H1 (cell line): ENCODE data around the gene BMF. TPM values are rescaled to one million over a fixed set of nuclear protein-coding genes. Genes with fewer than 3 reads are reported as not detected.

ENCODE experiments used
- CTCF ChIA-PET: fragments of 300-600 bp; sonication (Branson Sonifier 250); formaldehyde crosslinking; loops from one replicate; lab custom pipeline; 2021; ENCODE audit not compliant: partially characterized antibody; lab: Charles Lee
- POLR2A ChIA-PET: fragments of 300-600 bp; sonication (Branson Sonifier 250); formaldehyde crosslinking; loops from one replicate; lab custom pipeline; 2021; ENCODE audit warnings: inconsistent platforms; ENCODE audit not compliant: partially characterized antibody; lab: Charles Lee
- DNase-seq, 2 experiments: peaks; one replicate each; pipeline versions ENCODE4 v3.0.0 to v3.0.0-alpha.2; 2010 to 2022; ENCODE audit warnings: low spot score in 2 of 2, low read depth in 1 of 2, mixed read lengths in 1 of 2
- FAIRE-seq: peaks from 2 replicates; lab custom pipeline; 2011; peaks lifted over from hg19 to GRCh38; lab: Jason Lieb, UNC
- H2AFZ ChIP-seq: 2 replicates; pipeline ENCODE4 v1.8.1; 2012; ENCODE audit warnings: low read length, inconsistent platforms
- H2AK5ac ChIP-seq: 2 replicates; pipeline ENCODE4 v1.6.1; 2013; ENCODE audit warnings: low read depth, low read length
- H2BK120ac ChIP-seq: replicated peaks from 2 replicates; pipeline ENCODE3; 2013; ENCODE audit warnings: low read depth, low read length, inconsistent platforms
- H2BK12ac ChIP-seq: 2 replicates; pipeline ENCODE4 v1.6.1; 2013; ENCODE audit warnings: low read depth, low read length
- H2BK15ac ChIP-seq: 2 replicates; pipeline ENCODE4 v1.6.1; 2013; ENCODE audit warnings: low read length
- H2BK20ac ChIP-seq: 2 replicates; pipeline ENCODE4 v1.6.1; 2013; ENCODE audit warnings: low read length
- H2BK5ac ChIP-seq: 2 replicates; pipeline ENCODE4 v1.6.1; 2013; ENCODE audit warnings: low read depth, low read length
- H3K14ac ChIP-seq: 2 replicates; pipeline ENCODE4 v1.6.1; 2013; ENCODE audit warnings: inconsistent platforms; ENCODE audit not compliant: insufficient read length
- H3K18ac ChIP-seq: 2 replicates; pipeline ENCODE4 v1.6.1; 2013; ENCODE audit warnings: low read length; ENCODE audit errors: extremely low read depth
- H3K23ac ChIP-seq: 2 replicates; pipeline ENCODE4 v1.6.1; 2013; ENCODE audit warnings: inconsistent platforms; ENCODE audit not compliant: insufficient read length
- H3K23me2 ChIP-seq: 2 replicates; pipeline ENCODE4 v1.6.1; 2013; ENCODE audit warnings: low read depth, low read length
- H3K27ac ChIP-seq: 2 replicates; pipeline ENCODE4 v1.6.1; 2011; ENCODE audit warnings: low read depth, low read length, inconsistent platforms
- H3K27me3 ChIP-seq, 4 experiments: replicated peaks in 1 of 4; 1 replicate in 1 of 4; 2 replicates in 3 of 4; pipeline versions ENCODE4 v1.6.1 to v1.8.1; 2011 to 2013; ENCODE audit warnings: low read length in 3 of 4, mild to moderate bottlenecking in 3 of 4, inconsistent platforms in 2 of 4, mixed read lengths in 2 of 4, moderate library complexity in 1 of 4; ENCODE audit not compliant: control insufficient read depth in 3 of 4, insufficient read depth in 3 of 4; ENCODE audit errors: extremely low read depth in 1 of 4
- H3K36me3 ChIP-seq, 4 experiments: 2 replicates each; pipeline versions ENCODE4 v1.6.1 to v1.8.1; 2011 to 2013; ENCODE audit warnings: mild to moderate bottlenecking in 4 of 4, low read length in 3 of 4, moderate library complexity in 2 of 4, control low read depth in 1 of 4, inconsistent platforms in 1 of 4; ENCODE audit not compliant: insufficient read depth in 4 of 4, control insufficient read depth in 2 of 4
- H3K4ac ChIP-seq: replicated peaks from 2 replicates; pipeline ENCODE3; 2013; ENCODE audit warnings: low read length, low read depth, mixed read lengths, inconsistent platforms; ENCODE audit not compliant: insufficient read length
- H3K4me1 ChIP-seq, 4 experiments: replicated peaks in 1 of 4; 1 replicate in 1 of 4; 2 replicates in 3 of 4; pipeline versions ENCODE4 v1.6.1 to v1.8.1; 2011 to 2013; ENCODE audit warnings: low read length in 3 of 4, inconsistent platforms in 2 of 4, mixed read lengths in 1 of 4; ENCODE audit not compliant: insufficient read depth in 4 of 4, control insufficient read depth in 3 of 4
- H3K4me2 ChIP-seq, 2 experiments: 2 replicates each; pipeline versions ENCODE4 v1.6.1 to v1.8.1; 2011 to 2013; ENCODE audit warnings: low read depth in 2 of 2, low read length in 2 of 2, control low read depth in 1 of 2, inconsistent platforms in 1 of 2, mild to moderate bottlenecking in 1 of 2; ENCODE audit not compliant: insufficient read depth in 1 of 2
- H3K4me3 ChIP-seq, 4 experiments: fragments of 200-600, 300-600 bp in 1 of 4; sonication (generic), shearing (Covaris generic), sonication (Bioruptor Twin) in 1 of 4; 2 replicates each; pipeline versions ENCODE4 v1.5.1 to v1.8.1; 2011 to 2016; ENCODE audit warnings: low read length in 4 of 4, low read depth in 3 of 4, control low read depth in 2 of 4, inconsistent platforms in 2 of 4, mild to moderate bottlenecking in 2 of 4, mixed read lengths in 1 of 4, moderate library complexity in 1 of 4; ENCODE audit not compliant: insufficient read depth in 2 of 4; ENCODE audit errors: extremely low read depth in 1 of 4
- H3K56ac ChIP-seq: replicated peaks from 2 replicates; pipeline ENCODE3; 2013; ENCODE audit warnings: low read depth, mild to moderate bottlenecking, mixed read lengths, low read length, inconsistent platforms; ENCODE audit not compliant: insufficient read length
- H3K79me1 ChIP-seq: 2 replicates; pipeline ENCODE4 v1.6.1; 2013; ENCODE audit warnings: low read depth, low read length, control low read depth
- H3K79me2 ChIP-seq, 2 experiments: 2 replicates each; pipeline versions ENCODE4 v1.6.1 to v1.8.1; 2012 to 2013; ENCODE audit warnings: low read length in 2 of 2, mild to moderate bottlenecking in 2 of 2, inconsistent platforms in 1 of 2; ENCODE audit not compliant: insufficient read depth in 2 of 2, control insufficient read depth in 1 of 2
- H3K9ac ChIP-seq, 4 experiments: replicated peaks in 1 of 4; 1 replicate in 1 of 4; 2 replicates in 3 of 4; pipeline versions ENCODE4 v1.6.1 to v1.8.1; 2011 to 2013; ENCODE audit warnings: low read depth in 3 of 4, low read length in 3 of 4, control low read depth in 2 of 4, mild to moderate bottlenecking in 2 of 4, moderate library complexity in 2 of 4, inconsistent platforms in 1 of 4; ENCODE audit errors: extremely low read depth in 1 of 4
- H3K9me3 ChIP-seq, 2 experiments: 2 replicates each; pipeline versions ENCODE4 v1.6.1 to v1.8.1; 2012 to 2013; ENCODE audit warnings: mild to moderate bottlenecking in 2 of 2, moderate library complexity in 2 of 2, control low read depth in 1 of 2, inconsistent platforms in 1 of 2, low read depth in 1 of 2, low read length in 1 of 2, mixed read lengths in 1 of 2; ENCODE audit not compliant: insufficient read depth in 2 of 2
- H4K20me1 ChIP-seq, 2 experiments: replicated peaks in 1 of 2; 2 replicates each; pipeline versions ENCODE3 to v1.8.1; 2011 to 2013; ENCODE audit warnings: inconsistent platforms in 2 of 2, low read length in 2 of 2, mild to moderate bottlenecking in 1 of 2; ENCODE audit not compliant: insufficient read depth in 2 of 2, control insufficient read depth in 1 of 2
- H4K5ac ChIP-seq: 2 replicates; pipeline ENCODE4 v1.6.1; 2013; ENCODE audit warnings: low read length, low read depth, mixed read lengths, inconsistent platforms; ENCODE audit not compliant: insufficient read length
- H4K8ac ChIP-seq: 2 replicates; pipeline ENCODE4 v1.8.0; 2013; ENCODE audit warnings: mild to moderate bottlenecking, moderate library complexity, low read length, inconsistent platforms; ENCODE audit not compliant: insufficient read depth; ENCODE audit errors: extremely low read depth
- H4K91ac ChIP-seq: replicated peaks from 2 replicates; pipeline ENCODE3; 2013; ENCODE audit warnings: low read length, mixed read lengths, inconsistent platforms; ENCODE audit not compliant: insufficient read length
- ASH2L ChIP-seq: fragments of 200-600, 300-600 bp; sonication (generic); IDR thresholded peaks from one replicate; pipeline ENCODE4 v1.7.1; 2017; ENCODE audit warnings: low read length
- CEBPB ChIP-seq: IDR thresholded peaks from 2 replicates; pipeline ENCODE4 v1.6.1; 2012; ENCODE audit warnings: low read depth, low read length
- EZH2 ChIP-seq: fragments of 200-600 bp; sonication (generic); IDR thresholded peaks from 2 replicates; pipeline ENCODE4 v1.7.1; 2012; ENCODE audit warnings: low read depth, mild to moderate bottlenecking, moderate library complexity, low read length, inconsistent platforms; ENCODE audit not compliant: severe bottlenecking
- HDAC2 ChIP-seq, 2 experiments: fragments of 300-600 bp in 1 of 2; sonication (generic) in 1 of 2; IDR thresholded peaks; 2 replicates each; pipeline ENCODE4 v1.6.1; 2011 to 2012; ENCODE audit warnings: low read depth in 2 of 2, low read length in 2 of 2, mild to moderate bottlenecking in 2 of 2, moderate library complexity in 2 of 2, borderline replicate concordance in 1 of 2, inconsistent platforms in 1 of 2
- HDAC6 ChIP-seq: IDR thresholded peaks from one replicate; pipeline ENCODE4 v1.7.1; 2012; ENCODE audit warnings: low read depth, mild to moderate bottlenecking, inconsistent platforms, low read length, moderate library complexity
- POLR2A ChIP-seq, 2 experiments: IDR thresholded peaks; 1 replicate in 1 of 2; 2 replicates in 1 of 2; pipeline ENCODE4 v1.6.1; 2011; ENCODE audit warnings: low read depth in 2 of 2, low read length in 2 of 2, mild to moderate bottlenecking in 2 of 2; ENCODE audit errors: control extremely low read depth in 1 of 2
- RNF2 ChIP-seq: fragments of 200-900, 300-1000 bp; sonication (generic); IDR thresholded peaks from 2 replicates; pipeline ENCODE4 v1.7.1; 2016; ENCODE audit warnings: borderline replicate concordance, low read depth, mild to moderate bottlenecking, antibody characterized with exemption, low read length; ENCODE audit not compliant: poor library complexity, severe bottlenecking; ENCODE audit errors: missing control alignments
- RXRA ChIP-seq: IDR thresholded peaks from 2 replicates; pipeline ENCODE4 v1.6.1; 2011; ENCODE audit warnings: low read depth, mild to moderate bottlenecking, low read length, moderate library complexity; ENCODE audit not compliant: insufficient read depth
- SIRT6 ChIP-seq: IDR thresholded peaks from one replicate; pipeline ENCODE4 v1.7.1; 2012; ENCODE audit warnings: low read length, inconsistent platforms
- SUZ12 ChIP-seq: fragments of 200-600 bp; sonication (generic); IDR thresholded peaks from 2 replicates; pipeline ENCODE4 v1.6.1; 2012; ENCODE audit warnings: mild to moderate bottlenecking, inconsistent platforms, low read length, moderate library complexity, mixed read lengths
- whole genome bisulfite sequencing, 2 experiments: shearing (Covaris generic) in 1 of 2; methylation state at CpG; one replicate each; pipeline versions ENCODE4 v1.1.6 to v1.1.7; 2013 to 2015; ENCODE audit warnings: low lambda C conversion rate in 2 of 2, mixed read lengths in 2 of 2, inconsistent platforms in 1 of 2, low coverage in 1 of 2, missing lambda C conversion rate in 1 of 2; ENCODE audit not compliant: insufficient replicate concordance in 2 of 2, insufficient coverage in 1 of 2, insufficient read length in 1 of 2; ENCODE audit errors: extremely low coverage in 1 of 2, missing lambda C conversion rate in 1 of 2; 5-methylcytosine and 5-hydroxymethylcytosine counted together
- polyA plus RNA-seq, 7 experiments: library from polyadenylated mRNA; depleted of rRNA in 3 of 7; stranded (reverse) in 5 of 7; unstranded in 2 of 7; fragments of >200 nt in 5 of 7; fragments of 200-250 nt in 2 of 7; gene quantifications; 1 replicate in 5 of 7; 2 replicates in 1 of 7; 4 replicates in 1 of 7; pipeline versions ENCODE4 v1.2.1 to v1.2.3, GENCODE V29; 2011 to 2013; ENCODE audit warnings: missing spikeins in 2 of 7, mixed read lengths in 2 of 7
- total RNA-seq: library from RNA; stranded (reverse); fragmentation: NEBNext Ultra II Directional; extraction: Animal tissue kit (Norgen Biotek cat#: 25700); gene quantifications from 2 replicates; pipeline ENCODE4 v1.2.1, GENCODE V29; 2021
- TF ChIP-seq, protein P1 (sequence below): IDR thresholded peaks from 2 replicates; pipeline ENCODE4 v1.6.1; 2012; ENCODE audit warnings: inconsistent platforms
- TF ChIP-seq, protein P2 (sequence below): IDR thresholded peaks from 2 replicates; pipeline ENCODE4 v1.6.1; 2012; ENCODE audit warnings: inconsistent platforms

The BMF gene
- total and polyA plus RNA-seq, 2 of the 8 experiments (the other 6 are each of a cell fraction or from before 2014, with no cell fraction given), result 21.2 to 24.2 TPM

DNA sequence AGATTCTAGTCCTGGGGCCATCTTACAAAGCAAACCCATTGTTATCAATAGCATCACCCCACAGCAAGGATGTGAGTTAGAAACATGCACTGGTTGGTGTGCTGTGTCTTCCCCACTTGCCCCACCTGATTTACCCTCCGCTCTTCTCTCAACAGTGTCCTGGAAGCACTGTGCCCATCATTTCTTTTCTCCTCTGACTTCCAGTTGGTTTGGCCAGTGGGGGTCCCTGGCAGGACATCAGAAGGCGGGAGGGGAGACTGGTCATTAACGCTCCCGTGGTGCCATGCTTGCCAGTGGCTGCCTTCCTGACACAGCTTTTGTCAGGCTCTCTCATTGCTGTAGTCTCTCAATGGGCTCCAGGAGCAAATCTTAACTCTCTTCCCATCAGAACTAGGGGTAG, 40.7 kb upstream of the BMF start:
- 88% methylated on average over 4 of the region's 4 CpGs; no CpG with 5 or more reads in 1 of the 2 experiments for WGBS, 2 experiments
- Histone ChIP-seq H2BK5ac (no peak overlapping the region), H3K23me2 (no peaks in the 10 kb centered on the region), H3K4ac (no peak overlapping the region), H3K4me2 (no peak overlapping the region), H2AK5ac (no peak overlapping the region), H3K27me3 (no peaks in the 10 kb centered on the region), H3K79me1 (no peaks in the 10 kb centered on the region), H3K23ac (no peak overlapping the region), H2BK20ac (no peak overlapping the region), H3K27ac (no peak overlapping the region), H4K8ac (no peak overlapping the region), H3K4me3 (no peak overlapping the region), H3K56ac (no peak overlapping the region), H3K36me3 (no peaks in the 10 kb centered on the region), H2BK15ac (no peak overlapping the region), H2AFZ (no peak overlapping the region), H3K18ac (no peak overlapping the region), H3K9ac (no peak overlapping the region), H3K79me2 (no peaks in the 10 kb centered on the region), H2BK120ac (no peak overlapping the region), H3K9me3 (no peaks in the 10 kb centered on the region), H3K14ac (no peak overlapping the region), H2BK12ac (no peak overlapping the region), H4K20me1 (no peaks in the 10 kb centered on the region), H4K5ac (no peak overlapping the region), H3K4me1 (peaks cover 0 to 1% (median 0%) of the 10 kb centered on the region in 4 experiments; a peak in 2 of 7 replicates), H4K91ac (no peak overlapping the region)
- TF ChIP-seq EZH2, result no peak
- no peak for TF ChIP-seq SUZ12
- TF ChIP-seq SIRT6, result no peak
- TF ChIP-seq ASH2L, result no peak
- TF ChIP-seq, protein P1, sequence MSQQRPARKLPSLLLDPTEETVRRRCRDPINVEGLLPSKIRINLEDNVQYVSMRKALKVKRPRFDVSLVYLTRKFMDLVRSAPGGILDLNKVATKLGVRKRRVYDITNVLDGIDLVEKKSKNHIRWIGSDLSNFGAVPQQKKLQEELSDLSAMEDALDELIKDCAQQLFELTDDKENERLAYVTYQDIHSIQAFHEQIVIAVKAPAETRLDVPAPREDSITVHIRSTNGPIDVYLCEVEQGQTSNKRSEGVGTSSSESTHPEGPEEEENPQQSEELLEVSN, result no peak
- no peak for TF ChIP-seq CEBPB
- TF ChIP-seq RNF2, result no peak
- TF ChIP-seq RXRA, result no peak
- TF ChIP-seq HDAC2 (IDR thresholded peaks at IDR 0.05; ENCODE audit: borderline replicate concordance in 1 of 2, low read depth in 2 of 2, low read length in 2 of 2), result no peak
- no peak for TF ChIP-seq POLR2A (IDR thresholded peaks at IDR 0.05; ENCODE audit: control extremely low read depth in 1 of 2, low read depth in 2 of 2, low read length in 2 of 2)
- TF ChIP-seq HDAC6, result no peak
- TF ChIP-seq, protein P2, sequence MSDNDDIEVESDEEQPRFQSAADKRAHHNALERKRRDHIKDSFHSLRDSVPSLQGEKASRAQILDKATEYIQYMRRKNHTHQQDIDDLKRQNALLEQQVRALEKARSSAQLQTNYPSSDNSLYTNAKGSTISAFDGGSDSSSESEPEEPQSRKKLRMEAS, result no peak
- ChIA-PET POLR2A (no interaction called here), CTCF (interaction anchor here (1.1 kb wide), 1 partner anchor 46 kb away, joined by 7 read pairs; no protein-coding TSS in a partner anchor)
- no peak for FAIRE-seq
- no peak for DNase-seq
